ENCODE measurements around the gene CITED2.

The CITED2 gene

DNA sequence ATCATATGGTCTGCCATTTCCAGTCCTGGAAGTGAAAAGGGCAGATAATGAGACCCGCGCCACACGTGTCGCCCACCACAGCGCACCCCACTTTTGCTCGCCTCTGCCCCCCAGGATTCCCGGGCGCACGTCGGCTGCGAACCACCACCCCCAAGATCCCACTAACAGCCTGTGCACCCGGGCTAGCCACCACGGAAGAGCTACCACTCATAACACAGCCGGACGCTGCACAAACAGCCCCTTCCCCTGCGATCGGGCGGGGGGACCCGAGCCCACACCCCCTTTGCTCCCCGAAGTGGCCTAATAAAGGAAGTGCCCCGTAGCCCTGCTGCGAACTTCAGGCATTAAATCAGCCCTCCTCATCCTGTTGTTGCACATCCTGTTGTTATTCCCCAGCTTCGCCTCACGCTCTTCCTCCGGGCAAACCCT is 506 bp downstream of the CITED2 start:
- H3K4me3 ChIP-seq (ENCODE audit: low read length): peak overlapping the region; percentile 92
- DNase-seq (ENCODE audit: low read depth): no peak
- TF ChIP-seq CTCF (conservative IDR thresholded peaks at IDR 0.05; ENCODE audit: low read length): no peak

GRCh38 chr6:139373154-139373927 is 1.1 kb downstream of the CITED2 start:
- H3K4me3 ChIP-seq (ENCODE audit: low read length): peak overlapping the region; percentile 92
- TF ChIP-seq CTCF (conservative IDR thresholded peaks at IDR 0.05; ENCODE audit: low read length): no peak
- peak; percentile 76 for DNase-seq (ENCODE audit: low read depth)

GRCh38 chr6:139372326-139373153 is 1.9 kb downstream of the CITED2 start:
- no peak for TF ChIP-seq CTCF (conservative IDR thresholded peaks at IDR 0.05; ENCODE audit: low read length)
- DNase-seq (ENCODE audit: low read depth): peak; percentile 26
- peak overlapping the region; percentile 92 for H3K4me3 ChIP-seq (ENCODE audit: low read length)

GRCh38 chr6:139371421-139372203 is 2.8 kb downstream of the CITED2 start:
- DNase-seq (ENCODE audit: low read depth): peak; percentile 56
- no peak for TF ChIP-seq CTCF (conservative IDR thresholded peaks at IDR 0.05; ENCODE audit: low read length)
- peak overlapping the region; percentile 92 for H3K4me3 ChIP-seq (ENCODE audit: low read length)

GRCh38 chr6:139370999-139371345 is 3.5 kb downstream of the CITED2 start:
- TF ChIP-seq CTCF (conservative IDR thresholded peaks at IDR 0.05; ENCODE audit: low read length): no peak
- peak overlapping the region; percentile 92 for H3K4me3 ChIP-seq (ENCODE audit: low read length)
- DNase-seq (ENCODE audit: low read depth): no peak

DNA sequence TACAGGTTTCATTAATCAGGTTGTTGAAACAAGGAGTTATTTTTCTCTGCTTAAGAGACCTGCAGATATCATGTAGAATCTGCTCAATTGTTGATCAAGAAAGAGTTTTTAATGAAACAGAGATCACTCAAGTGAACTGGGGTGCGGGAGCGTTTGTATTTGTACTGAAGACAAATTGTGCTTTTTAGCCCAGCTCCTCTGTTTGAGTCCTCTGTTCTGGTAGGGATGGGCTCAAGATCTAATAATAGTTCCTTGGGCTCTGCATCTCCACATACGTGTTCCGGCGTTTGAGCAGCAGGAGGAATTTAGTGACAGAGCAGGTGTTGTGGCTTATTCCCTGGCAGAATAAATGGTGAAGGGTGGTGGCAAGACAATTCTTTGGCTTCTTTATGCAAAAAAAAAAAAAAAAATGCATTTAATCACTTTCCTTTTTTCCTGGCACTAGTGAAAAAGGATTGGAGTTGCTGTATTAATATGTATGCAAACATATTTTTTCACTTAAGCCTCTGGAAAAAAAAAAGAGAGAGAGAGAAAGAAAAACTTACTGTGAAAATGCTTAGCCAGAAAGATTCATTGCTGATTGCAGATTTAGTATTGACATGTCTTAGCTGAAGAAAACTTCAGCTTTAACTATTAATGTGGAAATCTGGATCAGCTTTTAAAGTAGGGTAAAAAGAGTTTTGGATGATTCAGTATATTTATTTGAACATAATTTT is 4.0 kb downstream of the CITED2 start:
- DNase-seq (ENCODE audit: low read depth): peak; percentile 94
- H3K4me3 ChIP-seq (ENCODE audit: low read length): peak overlapping the region; percentile 92
- no peak for TF ChIP-seq CTCF (conservative IDR thresholded peaks at IDR 0.05; ENCODE audit: low read length)

Data from AG10803 (cell line).